ENCODE measurements around the gene ARL14EPL. TPM values are rescaled to one million over a fixed set of nuclear protein-coding genes. Genes with fewer than 3 reads are reported as not detected.
"Not testable (repeated sequence)": the region's sequence is repeated elsewhere in the genome, so short reads cannot be mapped to it uniquely, and the experiment has no call there.

ARL14EPL gene
- polyA plus RNA-seq, 2 of the 4 experiments (the other 2 are of a cell fraction), result 0.05 to 0.21 TPM

DNA sequence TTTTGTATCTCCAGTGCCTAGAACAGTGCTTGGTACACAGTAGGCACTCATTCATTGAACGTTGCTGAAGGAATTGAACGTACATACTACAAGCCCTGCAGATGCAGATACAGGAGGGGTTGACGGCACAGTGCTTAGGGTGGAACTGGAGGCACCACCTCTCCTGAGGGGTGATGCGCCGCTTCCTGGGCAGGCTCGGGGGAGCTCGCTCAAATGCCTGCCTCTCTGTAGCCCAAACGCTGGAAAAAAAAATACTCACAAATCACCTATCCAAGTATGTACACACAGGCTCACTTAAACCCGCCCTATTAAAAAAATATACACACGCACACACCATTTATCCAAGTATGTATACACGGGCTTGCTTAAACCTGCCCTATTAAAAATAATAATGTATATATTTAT is 52.0 kb downstream of the ARL14EPL start:
- Histone ChIP-seq H3K4me3 (peak overlapping the region; percentile 80), H3K4me1 (peaks cover 9% of the 10 kb centered on the region; the same call in 2 of the 3 replicates), H3K4me2 (peak overlapping the region; percentile 98), H3K27ac (peak overlapping the region; percentile 93 to 99), H3K9me3 (no peaks in the 10 kb centered on the region)
- 27% methylated on average over 11 of the region's 11 CpGs for WGBS (ENCODE audit: missing lambda C conversion rate)
- ChIA-PET POLR2A (interaction anchor here (0.6 to 0.7 kb wide), 2 partner anchors 52 to 432 kb away, joined by 3 to 4 read pairs; partner anchors contain the start of gene ARL14EPL), CTCF (interaction anchor here (1.1 kb wide), 1 partner anchor 16 kb away, joined by 3 read pairs; no protein-coding TSS in a partner anchor)
- FAIRE-seq (no peak), DNase-seq (ENCODE audit: low read depth in 1 of 2, low spot score in 1 of 2) (peak; percentile 12 to 19), ATAC-seq (peak in 1 of 2 experiments; percentile 5; a peak in 3 of 6 replicates)
- 0 out of 2 replicates have a peak, but pooled peaks have one; percentile 26 for TF ChIP-seq CHD4 (IDR thresholded peaks at IDR 0.05; ENCODE audit: borderline replicate concordance)
- no peak for TF ChIP-seq POLR2A (IDR thresholded peaks at IDR 0.05; ENCODE audit: low read length)

DNA sequence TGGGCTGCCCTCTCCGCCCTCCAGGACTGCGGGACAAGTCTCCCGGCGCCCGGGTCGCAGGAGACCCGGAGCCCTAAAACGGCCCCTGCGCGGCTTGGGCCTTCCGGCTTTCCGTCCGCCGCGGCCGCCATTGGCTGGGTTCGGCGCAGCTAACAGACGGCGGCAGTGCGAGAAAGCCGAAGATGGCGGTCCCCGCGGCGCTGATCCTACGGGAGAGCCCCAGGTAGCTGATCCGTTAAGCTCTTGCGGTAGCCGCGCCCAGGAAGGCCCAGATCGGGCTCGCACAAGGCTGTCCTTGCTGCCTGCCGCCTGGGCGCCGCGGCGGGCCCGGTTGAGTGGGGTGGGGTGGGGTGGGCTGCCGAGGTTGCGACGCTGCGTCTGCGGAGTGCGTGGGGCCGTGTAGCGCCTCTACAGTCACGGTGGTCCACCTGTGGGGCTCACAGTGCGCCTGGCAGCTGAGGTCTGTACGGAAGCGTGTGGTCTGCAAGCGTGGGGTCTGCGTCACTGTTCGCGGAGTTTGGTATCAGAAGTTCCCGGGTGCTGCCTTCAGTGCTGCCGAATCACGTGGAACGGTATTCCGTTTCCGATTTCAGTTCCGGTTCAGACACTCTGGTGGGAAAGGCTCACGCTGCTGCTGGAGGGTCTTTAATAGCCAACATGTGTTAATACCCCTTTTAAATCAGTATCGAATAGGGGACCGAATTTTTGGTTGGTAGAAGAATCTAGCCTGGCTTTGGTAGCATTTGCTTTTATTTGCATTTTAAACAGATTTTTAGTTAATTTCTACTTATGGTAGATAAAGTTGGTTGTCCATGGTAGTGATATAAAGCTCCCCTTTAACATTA is 52.8 kb downstream of the ARL14EPL start, which contains the start of gene COMMD10:
COMMD10 (plus strand) TSS at position 155 of the 845 bp plus-strand sequence.
- CTCF ChIA-PET, result interaction anchor here (1.1 to 1.4 kb wide), 3 partner anchors 16 to 472 kb away, joined by 3 read pairs; no protein-coding TSS in a partner anchor
- DNase-seq (ENCODE audit: low read depth in 1 of 2, low spot score in 1 of 2), result peak; percentile 72 to 87
- H3K9me3 ChIP-seq, result no peaks in the 10 kb centered on the region
- no peak for FAIRE-seq
- POLR2A ChIA-PET, result interaction anchor here (0.6 to 0.7 kb wide), 2 partner anchors 53 to 431 kb away, joined by 3 to 4 read pairs; partner anchors contain the start of gene ARL14EPL
- peak within 1 kb of the TSS; percentile 80 for H3K4me3 ChIP-seq
- TF ChIP-seq MYC (IDR thresholded peaks at IDR 0.05; ENCODE audit: borderline replicate concordance, low read length) (no peak), KDM1A (IDR thresholded peaks at IDR 0.05; ENCODE audit: low read depth) (no peak), RCOR1 (IDR thresholded peaks at IDR 0.05; ENCODE audit: low read depth, low read length) (no peak), PHF8 (IDR thresholded peaks at IDR 0.05; ENCODE audit: borderline replicate concordance, low read depth) (peak; percentile 59), ZFP36 (IDR thresholded peaks at IDR 0.05; ENCODE audit: borderline replicate concordance, partially characterized antibody) (no peak), ESRRA (IDR thresholded peaks at IDR 0.05; ENCODE audit: borderline replicate concordance, low read length) (no peak), RARB (CRISPR knock-in tag; IDR thresholded peaks at IDR 0.05) (no peak), POLR2A (IDR thresholded peaks at IDR 0.05; ENCODE audit: low read length) (peak; percentile 75), NFE2L2 (conservative IDR thresholded peaks at IDR 0.05; ENCODE audit: low read length) (no peak), JUNB (IDR thresholded peaks at IDR 0.05) (no peak), MAZ (IDR thresholded peaks at IDR 0.05; ENCODE audit: borderline replicate concordance, low read depth, low read length) (no peak), JUN (IDR thresholded peaks at IDR 0.05) (peak in 1 of 2 experiments; percentile 86; a peak in 4 of 5 replicates)
- TF ChIP-seq, protein P1, sequence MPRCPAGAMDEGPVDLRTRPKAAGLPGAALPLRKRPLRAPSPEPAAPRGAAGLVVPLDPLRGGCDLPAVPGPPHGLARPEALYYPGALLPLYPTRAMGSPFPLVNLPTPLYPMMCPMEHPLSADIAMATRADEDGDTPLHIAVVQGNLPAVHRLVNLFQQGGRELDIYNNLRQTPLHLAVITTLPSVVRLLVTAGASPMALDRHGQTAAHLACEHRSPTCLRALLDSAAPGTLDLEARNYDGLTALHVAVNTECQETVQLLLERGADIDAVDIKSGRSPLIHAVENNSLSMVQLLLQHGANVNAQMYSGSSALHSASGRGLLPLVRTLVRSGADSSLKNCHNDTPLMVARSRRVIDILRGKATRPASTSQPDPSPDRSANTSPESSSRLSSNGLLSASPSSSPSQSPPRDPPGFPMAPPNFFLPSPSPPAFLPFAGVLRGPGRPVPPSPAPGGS (IDR thresholded peaks at IDR 0.05), result peak; percentile 78; the same call in 2 of the 3 replicates
- TF ChIP-seq, protein P2, sequence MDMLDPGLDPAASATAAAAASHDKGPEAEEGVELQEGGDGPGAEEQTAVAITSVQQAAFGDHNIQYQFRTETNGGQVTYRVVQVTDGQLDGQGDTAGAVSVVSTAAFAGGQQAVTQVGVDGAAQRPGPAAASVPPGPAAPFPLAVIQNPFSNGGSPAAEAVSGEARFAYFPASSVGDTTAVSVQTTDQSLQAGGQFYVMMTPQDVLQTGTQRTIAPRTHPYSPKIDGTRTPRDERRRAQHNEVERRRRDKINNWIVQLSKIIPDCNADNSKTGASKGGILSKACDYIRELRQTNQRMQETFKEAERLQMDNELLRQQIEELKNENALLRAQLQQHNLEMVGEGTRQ (IDR thresholded peaks at IDR 0.05), result peak; percentile 64
- TF ChIP-seq, protein P3, sequence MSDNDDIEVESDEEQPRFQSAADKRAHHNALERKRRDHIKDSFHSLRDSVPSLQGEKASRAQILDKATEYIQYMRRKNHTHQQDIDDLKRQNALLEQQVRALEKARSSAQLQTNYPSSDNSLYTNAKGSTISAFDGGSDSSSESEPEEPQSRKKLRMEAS (IDR thresholded peaks at IDR 0.05), result peak; percentile 95
- TF ChIP-seq, protein P4, sequence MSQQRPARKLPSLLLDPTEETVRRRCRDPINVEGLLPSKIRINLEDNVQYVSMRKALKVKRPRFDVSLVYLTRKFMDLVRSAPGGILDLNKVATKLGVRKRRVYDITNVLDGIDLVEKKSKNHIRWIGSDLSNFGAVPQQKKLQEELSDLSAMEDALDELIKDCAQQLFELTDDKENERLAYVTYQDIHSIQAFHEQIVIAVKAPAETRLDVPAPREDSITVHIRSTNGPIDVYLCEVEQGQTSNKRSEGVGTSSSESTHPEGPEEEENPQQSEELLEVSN (IDR thresholded peaks at IDR 0.05; ENCODE audit: borderline replicate concordance, low read depth), result peak; percentile 86
- TF ChIP-seq, protein P5, sequence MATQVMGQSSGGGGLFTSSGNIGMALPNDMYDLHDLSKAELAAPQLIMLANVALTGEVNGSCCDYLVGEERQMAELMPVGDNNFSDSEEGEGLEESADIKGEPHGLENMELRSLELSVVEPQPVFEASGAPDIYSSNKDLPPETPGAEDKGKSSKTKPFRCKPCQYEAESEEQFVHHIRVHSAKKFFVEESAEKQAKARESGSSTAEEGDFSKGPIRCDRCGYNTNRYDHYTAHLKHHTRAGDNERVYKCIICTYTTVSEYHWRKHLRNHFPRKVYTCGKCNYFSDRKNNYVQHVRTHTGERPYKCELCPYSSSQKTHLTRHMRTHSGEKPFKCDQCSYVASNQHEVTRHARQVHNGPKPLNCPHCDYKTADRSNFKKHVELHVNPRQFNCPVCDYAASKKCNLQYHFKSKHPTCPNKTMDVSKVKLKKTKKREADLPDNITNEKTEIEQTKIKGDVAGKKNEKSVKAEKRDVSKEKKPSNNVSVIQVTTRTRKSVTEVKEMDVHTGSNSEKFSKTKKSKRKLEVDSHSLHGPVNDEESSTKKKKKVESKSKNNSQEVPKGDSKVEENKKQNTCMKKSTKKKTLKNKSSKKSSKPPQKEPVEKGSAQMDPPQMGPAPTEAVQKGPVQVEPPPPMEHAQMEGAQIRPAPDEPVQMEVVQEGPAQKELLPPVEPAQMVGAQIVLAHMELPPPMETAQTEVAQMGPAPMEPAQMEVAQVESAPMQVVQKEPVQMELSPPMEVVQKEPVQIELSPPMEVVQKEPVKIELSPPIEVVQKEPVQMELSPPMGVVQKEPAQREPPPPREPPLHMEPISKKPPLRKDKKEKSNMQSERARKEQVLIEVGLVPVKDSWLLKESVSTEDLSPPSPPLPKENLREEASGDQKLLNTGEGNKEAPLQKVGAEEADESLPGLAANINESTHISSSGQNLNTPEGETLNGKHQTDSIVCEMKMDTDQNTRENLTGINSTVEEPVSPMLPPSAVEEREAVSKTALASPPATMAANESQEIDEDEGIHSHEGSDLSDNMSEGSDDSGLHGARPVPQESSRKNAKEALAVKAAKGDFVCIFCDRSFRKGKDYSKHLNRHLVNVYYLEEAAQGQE (IDR thresholded peaks at IDR 0.05), result no peak
- TF ChIP-seq, protein P6, sequence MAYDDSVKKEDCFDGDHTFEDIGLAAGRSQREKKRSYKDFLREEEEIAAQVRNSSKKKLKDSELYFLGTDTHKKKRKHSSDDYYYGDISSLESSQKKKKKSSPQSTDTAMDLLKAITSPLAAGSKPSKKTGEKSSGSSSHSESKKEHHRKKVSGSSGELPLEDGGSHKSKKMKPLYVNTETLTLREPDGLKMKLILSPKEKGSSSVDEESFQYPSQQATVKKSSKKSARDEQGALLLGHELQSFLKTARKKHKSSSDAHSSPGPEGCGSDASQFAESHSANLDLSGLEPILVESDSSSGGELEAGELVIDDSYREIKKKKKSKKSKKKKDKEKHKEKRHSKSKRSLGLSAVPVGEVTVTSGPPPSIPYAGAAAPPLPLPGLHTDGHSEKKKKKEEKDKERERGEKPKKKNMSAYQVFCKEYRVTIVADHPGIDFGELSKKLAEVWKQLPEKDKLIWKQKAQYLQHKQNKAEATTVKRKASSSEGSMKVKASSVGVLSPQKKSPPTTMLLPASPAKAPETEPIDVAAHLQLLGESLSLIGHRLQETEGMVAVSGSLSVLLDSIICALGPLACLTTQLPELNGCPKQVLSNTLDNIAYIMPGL (CRISPR knock-in tag; IDR thresholded peaks at IDR 0.05; ENCODE audit: borderline replicate concordance), result peak; percentile 59; the same call in 1 of the 2 replicates
- H3K4me1 ChIP-seq, result peaks cover 9% of the 10 kb centered on the region; the same call in 2 of the 3 replicates
- ATAC-seq, result peak; percentile 96 to 97
- WGBS (ENCODE audit: missing lambda C conversion rate), result under 1% methylated on average over 24 of the region's 65 CpGs
- H3K4me2 ChIP-seq, result peak within 1 kb of the TSS; percentile 98
- peak within 1 kb of the TSS; percentile 93 to 99 for H3K27ac ChIP-seq

DNA sequence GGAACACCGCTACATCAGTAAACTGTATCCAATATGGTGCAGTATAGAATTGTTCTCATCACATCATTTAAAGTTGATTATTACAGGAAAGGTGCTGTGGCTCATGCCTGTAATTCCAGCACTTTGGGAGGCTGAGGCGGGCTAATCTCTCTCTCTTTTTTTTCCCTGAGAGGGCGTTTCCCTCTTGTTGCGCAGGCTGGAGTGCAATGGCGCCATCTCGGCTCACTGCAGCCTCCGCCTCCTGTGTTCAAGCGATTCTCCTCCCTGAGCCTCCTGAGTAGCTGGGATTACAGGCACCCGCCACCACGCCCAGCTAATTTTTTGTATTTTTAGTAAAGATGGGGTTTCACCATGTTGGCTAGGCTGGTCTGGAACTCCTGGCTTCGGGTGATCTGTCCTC is 54.0 kb downstream of the ARL14EPL start:
- peak overlapping the region; percentile 98 for H3K4me2 ChIP-seq
- ATAC-seq; POLR2A ChIA-PET; DNase-seq (ENCODE audit: low read depth in 1 of 2, low spot score in 1 of 2); H3K27ac ChIP-seq; FAIRE-seq; H3K4me1 ChIP-seq; H3K4me3 ChIP-seq; H3K9me3 ChIP-seq: not testable (repeated sequence)
- CTCF ChIA-PET, result interaction anchor here (1.1 to 1.4 kb wide), 3 partner anchors 18 to 471 kb away, joined by 3 to 4 read pairs (median 3); no protein-coding TSS in a partner anchor
- 98% methylated on average over 11 of the region's 11 CpGs for WGBS (ENCODE audit: missing lambda C conversion rate)

Measured in A549 (cell line).